KOPT-K1 (cell line): Measurements from ENCODE around the gene TGM1.
A peak's percentile ranks its signal among the peaks of the same experiment; 100 is the strongest.

Experiments
- H3K27ac ChIP-seq: fragments of 200-600 bp; sonication (generic); 2 replicates; pipeline ENCODE4 v1.5.1; 2016; ENCODE audit warnings: antibody characterized with exemption, mild to moderate bottlenecking, low read depth, low read length; ENCODE audit not compliant: poor library complexity, severe bottlenecking
- H3K36me3 ChIP-seq: fragments of 200-600 bp; sonication (generic); 2 replicates; pipeline ENCODE4 v1.5.1; 2017; ENCODE audit warnings: antibody characterized with exemption, mild to moderate bottlenecking, low read length, moderate library complexity; ENCODE audit not compliant: insufficient read depth
- H3K9me3 ChIP-seq: fragments of 200-600 bp; sonication (generic); 2 replicates; pipeline ENCODE4 v1.5.1; 2017; ENCODE audit warnings: antibody characterized with exemption, low read length, mild to moderate bottlenecking; ENCODE audit not compliant: insufficient read depth, poor library complexity, severe bottlenecking

The TGM1 gene

GRCh38 chr14:24240110-24240918 is 22.7 kb downstream of the TGM1 start:
- Histone ChIP-seq H3K36me3 (peaks cover 62% of the 10 kb centered on the region), H3K27ac (no peak overlapping the region), H3K9me3 (no peaks in the 10 kb centered on the region)

GRCh38 chr14:24238527-24239037 is 24.4 kb downstream of the TGM1 start:
- H3K27ac ChIP-seq: no peak overlapping the region
- peaks cover 73% of the 10 kb centered on the region for H3K36me3 ChIP-seq
- H3K9me3 ChIP-seq: no peaks in the 10 kb centered on the region

- Histone ChIP-seq H3K27ac (no peak overlapping the region), H3K9me3 (no peaks in the 10 kb centered on the region), H3K36me3 (peaks cover 73% of the 10 kb centered on the region)
Observed at GRCh38 chr14:24238123-24238522, 24.9 kb downstream of the TGM1 start.

GRCh38 chr14:24237463-24237955 is 25.5 kb downstream of the TGM1 start:
- peaks cover 73% of the 10 kb centered on the region for H3K36me3 ChIP-seq
- no peaks in the 10 kb centered on the region for H3K9me3 ChIP-seq
- no peak overlapping the region for H3K27ac ChIP-seq

- Histone ChIP-seq H3K9me3 (no peaks in the 10 kb centered on the region), H3K36me3 (peaks cover 73% of the 10 kb centered on the region), H3K27ac (no peak overlapping the region)
Observed at GRCh38 chr14:24236689-24237462, 26.1 kb downstream of the TGM1 start.

GRCh38 chr14:24235804-24236688 is 26.9 kb downstream of the TGM1 start:
- Histone ChIP-seq H3K36me3 (peaks cover 69% of the 10 kb centered on the region), H3K27ac (no peak overlapping the region), H3K9me3 (no peaks in the 10 kb centered on the region)

GRCh38 chr14:24234095-24235005 is 28.6 kb downstream of the TGM1 start:
- Histone ChIP-seq H3K27ac (no peak overlapping the region), H3K36me3 (peaks cover 52% of the 10 kb centered on the region), H3K9me3 (no peaks in the 10 kb centered on the region)

- H3K27ac ChIP-seq: peak overlapping the region; percentile 88
- no peaks in the 10 kb centered on the region for H3K9me3 ChIP-seq
- H3K36me3 ChIP-seq: peaks cover 49% of the 10 kb centered on the region
Observed at GRCh38 chr14:24233538-24233866, 29.5 kb downstream of the TGM1 start.

GRCh38 chr14:24232645-24233537 is 30.1 kb downstream of the TGM1 start, which contains the start of gene GMPR2:
Gene GMPR2, plus strand, starts transcription at chr14:24232929. Its CDS starts 325 bp downstream, at chr14:24233254.
- Histone ChIP-seq H3K9me3 (no peaks in the 10 kb centered on the region), H3K36me3 (peaks cover 49% of the 10 kb centered on the region), H3K27ac (peak within 1 kb of the TSS; percentile 88)

- Histone ChIP-seq H3K9me3 (no peaks in the 10 kb centered on the region), H3K36me3 (peaks cover 48% of the 10 kb centered on the region), H3K27ac (peak within 1 kb of the TSS; percentile 88)
Observed at GRCh38 chr14:24232121-24232644, 30.8 kb downstream of the TGM1 start, which contains the start of gene NEDD8. Gene NEDD8, minus strand, starts transcription at chr14:24232367. Its CDS starts 100 bp downstream, at chr14:24232267.

- H3K27ac ChIP-seq: peak overlapping the region; percentile 88
- peaks cover 48% of the 10 kb centered on the region for H3K36me3 ChIP-seq
- no peaks in the 10 kb centered on the region for H3K9me3 ChIP-seq
Observed at GRCh38 chr14:24231263-24232120, 31.5 kb downstream of the TGM1 start.

- Histone ChIP-seq H3K9me3 (no peaks in the 10 kb centered on the region), H3K36me3 (peaks cover 40% of the 10 kb centered on the region), H3K27ac (no peak overlapping the region)
Observed at GRCh38 chr14:24228902-24229301, 34.1 kb downstream of the TGM1 start.
